ENCODE measurements around the gene KRTAP9-9.

- TF ChIP-seq POLR2AphosphoS5 (IDR thresholded peaks at IDR 0.05; ENCODE audit: borderline replicate concordance, low read depth, low read length) (no peak), EZH2 (IDR thresholded peaks at IDR 0.05) (no peak), FOXP2 (optimal IDR thresholded peaks at IDR 0.05; ENCODE audit: control extremely low read depth, extremely low read length, insufficient read depth) (no peak)
Observed at GRCh38 chr17:41284043-41284442, 28.9 kb downstream of the KRTAP9-9 start.

Measured in SK-N-MC (cell line).